Stimulated activated CD4-positive, alpha-beta T cell treated with anti-CD3 and anti-CD28 coated beads, Interleukin-2, amount 100 ng/mL, for 48 hours (primary cell): Measurements from ENCODE around the gene CYP46A1.
"Not testable (repeated sequence)": the region's sequence is repeated elsewhere in the genome, so short reads cannot be mapped to it uniquely, and the experiment has no call there.

Source experiments
- DNase-seq, 2 donors: peaks; one replicate each; pipeline ENCODE4 v3.0.0-alpha.2; 2020

The CYP46A1 gene

DNA sequence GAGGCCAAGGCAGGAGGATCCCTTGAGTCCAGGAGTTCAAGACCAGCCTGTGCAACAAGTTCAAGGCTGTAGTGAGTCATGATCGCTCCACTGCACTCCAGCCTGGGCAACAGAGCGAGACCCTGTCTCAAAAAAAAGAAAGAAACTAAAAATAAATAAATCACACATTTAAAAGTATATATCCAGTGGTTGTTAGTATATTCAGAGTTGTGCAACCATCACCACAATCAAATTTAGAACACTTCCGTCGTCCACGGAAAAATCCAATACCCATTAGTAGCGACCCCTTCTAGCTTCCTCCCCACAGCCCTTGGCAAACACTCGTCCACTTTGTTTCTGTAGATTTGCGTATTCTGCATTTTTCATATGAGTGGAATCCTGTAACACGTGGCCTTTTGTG, 64.4 kb downstream of the CYP46A1 start:
- no peak for DNase-seq

DNA sequence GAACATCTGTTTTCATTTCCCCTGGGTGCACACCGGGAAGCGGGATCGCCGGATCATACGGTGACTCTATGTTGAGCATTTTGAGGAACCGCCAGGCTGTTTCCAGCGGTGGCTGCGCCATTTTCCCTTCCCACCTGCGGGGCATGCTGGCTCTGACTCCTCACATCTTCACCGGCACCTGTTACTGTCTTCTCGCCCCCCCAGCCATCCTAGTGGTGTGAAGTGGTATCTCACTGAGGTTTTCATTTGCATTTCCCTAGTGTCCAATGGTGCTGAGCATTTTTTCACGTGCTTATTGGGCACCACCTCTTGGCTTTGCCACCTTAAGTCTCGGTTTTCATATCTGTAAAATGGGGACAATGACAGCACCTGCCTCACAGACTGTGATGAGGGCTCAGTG, 65.0 kb downstream of the CYP46A1 start:
- DNase-seq = no peak

DNA sequence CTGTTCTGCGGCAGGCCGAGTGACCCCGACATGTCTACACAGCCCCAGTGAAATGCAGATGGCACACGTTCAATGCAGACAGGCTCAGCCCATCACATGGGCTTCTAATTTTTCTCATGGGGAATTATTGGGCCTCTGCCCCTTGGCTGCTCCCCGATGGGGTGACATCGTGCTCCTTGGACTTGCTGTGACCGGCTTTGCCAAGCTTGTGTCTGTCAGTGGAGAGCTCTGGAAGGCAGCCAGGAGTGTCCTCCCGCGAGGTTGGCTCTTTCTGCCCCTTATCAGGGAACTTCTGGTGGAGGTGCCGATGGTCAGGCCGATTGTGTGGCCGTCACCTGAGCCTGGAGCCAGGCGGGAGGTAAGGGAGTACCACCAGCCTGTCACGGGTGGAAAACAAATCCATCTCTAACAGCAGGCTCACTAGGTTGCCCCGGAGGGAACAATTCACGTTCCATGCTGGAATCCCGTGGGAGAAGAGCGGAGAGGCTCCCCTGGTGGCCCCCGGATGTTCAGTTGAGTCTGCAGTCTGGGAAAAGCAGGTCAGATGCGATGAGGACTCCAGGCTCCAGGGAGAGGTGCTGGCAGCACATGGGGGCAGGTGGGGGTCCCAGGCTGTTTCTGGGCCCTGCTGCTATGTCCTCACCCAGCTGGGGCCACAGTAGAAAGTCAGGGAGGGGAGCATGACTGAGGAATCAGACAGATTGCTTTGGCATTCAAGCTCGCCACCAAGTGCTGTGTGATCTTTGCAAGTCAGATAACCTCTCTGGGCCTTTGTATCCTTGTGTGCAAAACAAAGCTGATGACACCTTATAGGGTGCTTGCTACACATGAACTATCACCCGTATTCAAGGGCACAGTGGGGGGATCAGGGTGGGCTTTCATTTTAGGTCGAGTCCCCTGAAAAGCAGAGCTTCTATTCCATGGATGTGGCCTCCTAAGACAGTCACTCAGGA, 65.9 kb downstream of the CYP46A1 start:
- no peak for DNase-seq

DNA sequence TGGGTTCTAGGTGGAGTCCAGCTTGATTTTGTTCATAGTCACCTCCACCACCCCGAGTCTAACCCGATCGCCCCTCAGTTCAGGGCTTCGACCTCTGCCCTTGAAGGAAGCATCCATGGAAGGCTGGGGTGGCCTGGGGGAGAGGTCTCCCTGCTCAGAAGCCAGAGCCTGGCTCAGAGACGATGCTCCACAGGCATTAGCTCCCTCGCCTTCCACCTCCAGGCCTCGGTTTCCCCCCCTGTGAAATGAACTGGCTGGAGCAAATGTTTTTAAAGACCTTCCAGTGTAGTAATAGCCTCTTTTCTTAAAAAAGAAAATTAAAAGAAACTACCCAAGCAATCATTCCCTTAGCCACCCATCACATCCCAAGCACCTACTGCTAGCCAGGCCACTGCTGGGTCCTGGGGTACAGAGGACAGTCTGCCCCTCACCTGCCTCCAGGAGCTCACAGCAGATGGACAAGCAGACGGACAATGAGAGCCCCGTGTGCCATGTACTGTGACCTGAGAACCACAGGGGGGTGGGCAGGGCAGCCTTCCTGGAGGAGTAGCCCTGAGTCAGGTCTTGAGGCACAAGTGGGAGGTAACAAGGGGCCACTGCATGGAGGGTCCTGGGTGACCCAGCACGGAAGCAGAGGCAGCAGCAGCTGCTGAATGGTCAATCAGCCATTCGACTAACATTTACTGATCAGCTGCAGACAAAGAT, 66.8 kb downstream of the CYP46A1 start:
- no peak for DNase-seq

DNA sequence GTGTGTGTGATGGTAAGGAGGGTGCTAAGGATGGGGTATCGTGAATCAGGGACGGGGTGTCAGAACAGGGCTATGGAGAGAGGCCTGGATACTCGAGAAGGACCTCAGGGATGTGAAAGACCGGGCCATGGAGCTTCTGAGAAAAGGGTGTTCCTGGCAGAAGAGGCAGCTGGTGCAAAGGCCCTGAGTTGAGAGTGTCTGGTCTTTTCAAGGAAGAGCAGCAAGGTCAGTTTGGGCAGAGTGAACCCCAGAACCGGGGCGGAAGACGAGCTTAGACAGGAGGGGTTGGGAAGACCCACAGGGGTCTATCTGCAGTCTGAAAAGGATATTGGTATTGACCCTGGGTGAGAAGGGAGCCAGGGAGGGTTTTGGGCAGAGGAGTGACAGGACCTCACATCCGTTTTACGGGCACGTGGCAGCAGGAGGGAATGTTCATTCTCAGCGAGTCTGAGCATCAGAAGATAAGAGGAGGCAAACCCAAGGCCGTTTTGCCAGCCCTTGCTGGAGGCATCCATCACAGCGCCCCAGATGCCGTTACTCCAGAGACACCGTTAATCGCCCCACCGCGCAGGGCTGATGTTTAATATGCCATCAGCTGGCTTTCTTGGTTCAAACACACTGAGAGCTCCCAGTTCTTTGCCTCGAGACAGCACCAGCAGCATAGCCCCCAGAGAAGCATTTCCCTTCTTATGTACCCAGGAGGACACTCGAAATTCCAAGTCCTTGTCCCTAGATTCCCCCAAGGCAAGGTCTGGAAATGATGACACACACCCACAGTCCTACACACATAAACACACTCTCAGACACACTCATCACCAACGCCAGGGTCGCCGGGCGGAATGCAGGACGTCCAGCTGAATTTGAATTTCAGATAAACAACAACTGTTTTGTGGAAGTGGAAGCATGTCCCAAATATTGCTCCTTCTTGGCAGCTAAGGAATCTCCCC, 67.7 kb downstream of the CYP46A1 start:
- no peak for DNase-seq

DNA sequence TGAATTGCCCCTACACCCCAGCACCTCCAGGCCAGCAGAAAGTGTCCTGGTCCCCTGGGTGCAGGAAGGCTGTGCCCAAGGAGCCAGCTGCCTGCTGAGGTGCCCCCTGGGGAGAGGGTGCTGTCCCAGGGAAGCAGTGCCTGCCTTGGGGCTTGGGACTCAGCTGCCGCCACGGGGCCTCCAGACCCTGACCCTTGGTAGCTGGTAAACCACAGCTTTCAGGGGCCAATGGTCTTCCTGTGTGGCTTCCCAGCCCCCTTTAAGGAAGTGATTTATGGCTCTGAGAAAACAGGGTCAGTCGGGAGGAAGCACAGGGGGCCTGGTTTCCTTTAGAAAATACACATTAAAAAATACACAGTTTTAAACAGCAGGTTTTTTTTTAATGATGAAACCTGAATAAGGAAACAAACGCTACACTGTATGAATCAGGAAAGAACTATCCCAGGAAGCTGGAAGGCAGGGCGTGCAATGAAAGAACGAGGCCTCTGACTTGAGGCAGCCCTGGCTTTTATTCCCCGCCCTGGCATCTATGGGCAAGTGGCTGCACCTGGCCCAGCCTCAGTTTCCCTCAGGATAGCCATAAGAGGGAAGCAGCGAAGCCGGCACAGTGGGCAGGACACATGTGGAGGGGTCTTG, 68.5 kb downstream of the CYP46A1 start:
- DNase-seq = no peak

DNA sequence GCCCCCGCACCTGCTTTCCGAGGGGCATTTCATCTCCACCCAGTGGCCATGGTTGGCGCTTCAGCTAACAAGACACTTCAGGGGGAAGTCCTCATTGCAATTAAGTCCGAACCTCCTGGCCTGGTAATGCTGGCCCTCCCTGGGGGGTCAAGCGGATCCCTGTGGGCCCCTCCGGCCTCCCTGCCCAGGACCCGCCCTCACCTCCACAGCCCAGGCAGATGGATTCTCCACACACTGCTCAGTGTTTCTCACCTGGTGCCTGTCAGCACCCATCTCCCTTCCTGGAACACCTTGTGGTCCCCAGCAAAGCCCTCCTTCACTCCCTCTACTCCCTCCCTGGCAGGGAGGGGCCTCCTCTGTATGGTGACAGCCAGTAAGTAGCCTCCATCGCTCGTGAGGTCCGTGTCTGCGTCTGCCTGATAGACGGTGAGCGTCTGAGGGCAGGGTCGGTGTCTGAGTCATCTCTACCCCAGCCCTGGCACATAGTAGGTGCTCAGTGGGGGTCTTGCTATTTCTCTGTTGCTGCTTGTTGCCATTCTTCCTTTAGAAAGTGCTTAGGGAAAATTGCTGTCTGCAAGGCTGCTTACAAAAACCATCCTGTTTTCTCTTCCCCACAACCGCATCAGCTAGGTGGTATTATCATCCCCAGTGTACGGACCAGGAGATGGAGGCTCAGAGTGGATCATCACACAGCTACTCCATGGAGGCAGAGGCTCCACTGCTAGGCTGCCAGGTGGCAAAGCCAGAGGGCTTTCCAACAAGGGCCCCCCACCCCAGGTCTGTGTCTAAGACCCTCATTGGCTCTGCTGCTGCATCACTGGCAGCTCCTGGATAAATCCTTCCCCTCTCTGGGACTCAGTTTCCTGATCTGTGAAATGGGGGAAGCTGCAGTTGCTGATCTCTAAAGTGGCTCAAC, 69.4 kb downstream of the CYP46A1 start:
- no peak for DNase-seq

DNA sequence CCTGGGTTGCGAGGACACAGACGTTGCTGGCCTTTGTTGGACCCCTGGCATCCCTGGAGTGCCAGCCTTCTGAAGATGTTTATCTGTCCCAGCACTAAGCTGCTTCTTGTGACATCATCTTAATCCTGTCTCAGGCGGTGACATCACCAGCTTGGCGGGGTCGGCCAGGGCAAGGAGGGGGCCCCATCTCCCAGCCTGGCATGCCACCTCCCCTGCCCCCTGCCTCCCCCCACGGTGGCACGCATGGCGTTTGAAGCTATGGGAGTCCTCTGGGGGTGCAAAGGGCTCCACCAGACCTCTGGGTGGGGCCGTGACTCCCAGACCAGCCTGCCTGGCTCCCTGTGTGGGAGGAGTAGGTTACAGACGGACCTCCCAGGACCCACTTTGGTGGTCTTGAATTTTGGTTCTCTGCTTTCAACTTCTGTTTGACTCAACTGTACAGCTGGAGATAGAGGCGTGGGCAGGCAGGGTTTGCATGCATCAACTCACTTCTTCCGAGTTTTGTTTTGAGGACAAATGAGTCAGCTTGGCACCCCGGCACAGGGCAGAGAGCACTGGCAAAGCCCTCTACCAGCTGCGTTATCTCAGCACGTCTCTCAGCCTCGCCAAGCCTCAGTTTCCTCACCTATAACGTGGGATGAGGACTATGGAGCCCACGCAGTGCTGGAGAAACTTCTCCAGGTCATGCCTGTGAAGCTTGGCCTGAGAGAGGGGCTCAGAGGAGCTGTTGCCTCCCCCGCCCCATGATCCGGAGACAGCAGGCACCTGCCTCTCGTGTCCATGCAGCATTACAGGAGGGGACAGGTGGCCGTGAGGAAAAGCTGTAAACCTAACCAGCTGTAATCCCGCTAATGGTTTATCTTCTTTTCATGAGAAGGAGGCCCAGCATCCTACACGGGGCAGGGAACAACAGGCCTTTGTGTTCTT, 70.3 kb downstream of the CYP46A1 start:
- no peak for DNase-seq

DNA sequence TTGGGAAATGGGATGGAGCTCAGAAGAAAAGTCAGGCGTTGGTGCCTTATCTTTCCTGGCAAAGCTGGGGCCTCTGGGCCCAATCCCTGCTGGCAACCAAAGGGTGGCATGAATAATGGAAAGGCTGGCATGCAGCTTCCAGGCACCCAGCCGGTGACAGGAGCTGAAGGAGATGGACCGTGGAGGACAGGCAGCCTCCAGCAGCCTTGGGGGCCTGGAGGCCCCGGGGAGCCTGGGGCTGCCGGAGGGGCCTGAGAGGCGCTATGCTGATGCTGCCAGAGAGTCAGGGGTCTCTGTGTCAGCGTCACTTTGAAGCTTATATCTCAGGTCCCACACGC, 70.9 kb downstream of the CYP46A1 start:
- no peak for DNase-seq

DNA sequence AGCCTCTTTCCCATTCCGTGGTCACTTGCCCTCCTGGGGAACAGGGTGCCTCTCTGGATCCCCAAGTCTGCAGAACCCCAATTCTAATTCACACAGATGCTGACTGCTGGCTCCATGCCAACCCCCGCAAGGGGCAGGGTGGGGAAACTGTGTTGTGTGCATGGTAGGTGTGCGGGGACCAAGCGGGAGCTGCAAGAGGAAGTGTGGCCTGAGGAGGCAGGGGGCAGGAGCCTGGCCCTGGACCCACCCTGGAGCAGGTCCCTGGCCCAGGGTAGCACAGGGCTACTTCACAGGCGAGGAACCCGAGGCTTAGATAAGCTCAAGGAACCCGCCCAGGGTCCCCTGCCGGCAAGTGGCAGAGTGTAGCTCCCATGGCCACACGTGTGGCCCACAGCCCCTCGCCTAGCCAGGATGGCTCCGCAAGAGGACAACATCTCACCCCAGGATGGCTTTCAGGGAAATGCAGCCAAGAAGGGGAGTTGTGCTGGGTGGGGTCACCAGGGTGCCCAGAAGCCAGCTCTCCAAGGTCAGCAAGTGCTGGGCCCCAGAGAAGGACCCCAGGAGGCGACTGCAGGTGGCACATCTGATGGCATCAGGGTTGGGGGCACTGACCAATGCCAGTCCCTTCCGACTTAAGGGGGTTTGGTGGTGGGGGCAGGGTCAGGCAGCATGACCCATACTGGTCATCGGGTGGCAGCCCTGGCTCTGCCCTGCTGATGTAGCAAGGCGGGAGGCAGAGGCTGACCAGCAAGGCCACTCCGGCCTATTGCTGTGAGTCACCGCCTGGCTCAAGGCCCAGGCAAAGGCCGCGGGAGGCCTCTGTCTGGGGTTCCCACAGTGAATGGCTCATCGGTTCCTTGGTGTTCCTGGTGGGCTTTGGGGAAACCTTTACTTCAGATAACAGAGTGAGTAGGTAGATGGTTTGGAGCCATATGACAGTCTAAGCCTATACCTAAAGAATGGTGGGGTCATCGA, 71.8 kb downstream of the CYP46A1 start:
- DNase-seq = no peak

DNA sequence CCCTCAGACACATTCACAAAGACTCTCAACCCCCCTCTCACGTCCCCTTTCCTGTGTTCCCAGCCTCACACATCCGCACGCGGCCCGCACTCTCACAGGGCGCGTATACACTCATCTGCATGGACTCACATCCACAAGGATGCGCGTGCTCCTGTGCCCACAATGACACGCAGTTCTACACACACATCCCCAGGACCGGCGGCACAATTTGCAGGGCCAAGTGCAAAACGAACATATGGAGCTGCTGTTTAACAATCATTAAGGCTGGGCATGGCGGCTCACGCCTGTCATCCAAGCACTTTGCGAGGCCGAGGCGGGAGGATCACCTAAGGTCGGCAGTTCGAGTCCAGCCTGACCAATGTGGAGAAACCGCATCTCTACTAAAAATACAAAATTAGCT, 72.7 kb downstream of the CYP46A1 start:
- DNase-seq = no peak

DNA sequence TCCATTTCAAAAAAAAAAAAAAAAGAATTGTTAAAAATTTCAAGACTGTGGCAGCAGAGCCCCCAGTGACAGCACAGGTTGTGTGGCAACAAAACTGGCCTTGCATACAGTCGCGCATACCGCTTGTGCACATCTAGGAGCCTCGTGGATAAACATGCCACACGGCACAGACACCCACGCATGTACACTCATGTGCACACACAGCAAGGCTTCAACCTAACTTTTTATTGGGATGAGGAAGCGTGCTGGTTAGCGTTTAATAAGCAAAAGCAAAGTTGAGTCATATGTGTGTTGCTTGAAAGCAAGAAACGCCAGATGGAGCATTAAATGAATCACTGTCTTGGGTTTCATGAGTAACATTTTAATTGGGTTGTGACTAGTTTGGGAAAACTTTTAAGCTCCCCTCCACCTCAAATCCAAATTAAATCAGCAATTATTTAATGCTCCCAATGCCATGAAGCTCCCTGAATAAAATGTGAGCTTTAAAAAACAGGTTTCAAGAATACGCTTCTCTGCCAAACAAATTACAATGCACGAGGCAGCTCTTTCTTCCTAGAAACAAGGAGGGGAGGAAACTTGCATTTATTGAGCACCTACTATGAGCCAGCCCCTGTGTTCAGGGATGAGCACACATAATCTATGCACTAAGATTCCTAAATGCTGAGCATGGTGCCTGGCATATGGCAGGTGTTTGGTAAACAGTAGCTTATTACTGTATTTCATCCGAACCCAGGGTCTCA, 73.4 kb downstream of the CYP46A1 start:
- no peak for DNase-seq

DNA sequence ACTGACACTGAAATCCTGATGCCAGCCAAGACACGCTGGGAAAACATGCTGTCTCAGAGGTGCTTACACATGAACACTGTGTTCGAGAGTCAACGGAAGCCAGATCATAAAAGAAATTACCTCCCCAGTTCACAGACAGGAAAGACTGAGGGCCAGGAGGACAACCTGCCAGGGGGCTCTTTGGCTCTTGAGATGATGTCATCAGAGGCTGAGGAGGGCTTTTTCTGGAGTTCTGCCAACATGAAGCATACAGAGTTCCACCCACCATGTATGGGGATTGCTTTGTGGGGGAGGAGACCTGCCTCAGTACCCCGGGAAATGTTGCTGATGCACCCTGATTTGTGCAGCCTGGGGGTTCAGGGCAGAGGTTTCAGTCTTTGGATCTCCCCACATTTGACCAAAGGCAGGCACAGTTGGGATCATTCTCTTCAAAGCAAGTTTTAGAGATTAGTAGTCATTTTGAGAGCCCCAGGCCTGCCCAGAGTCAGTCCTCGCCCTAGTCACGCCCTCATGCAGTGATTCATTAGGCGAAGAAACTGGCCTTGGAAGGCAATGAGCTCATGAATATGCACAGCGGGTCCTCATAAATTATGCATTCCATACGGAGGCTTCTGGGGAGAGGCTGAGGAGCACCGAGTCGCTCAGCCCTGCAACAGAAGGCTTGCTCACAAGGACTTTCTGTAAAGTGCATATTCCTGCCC, 74.2 kb downstream of the CYP46A1 start:
- no peak for DNase-seq

DNA sequence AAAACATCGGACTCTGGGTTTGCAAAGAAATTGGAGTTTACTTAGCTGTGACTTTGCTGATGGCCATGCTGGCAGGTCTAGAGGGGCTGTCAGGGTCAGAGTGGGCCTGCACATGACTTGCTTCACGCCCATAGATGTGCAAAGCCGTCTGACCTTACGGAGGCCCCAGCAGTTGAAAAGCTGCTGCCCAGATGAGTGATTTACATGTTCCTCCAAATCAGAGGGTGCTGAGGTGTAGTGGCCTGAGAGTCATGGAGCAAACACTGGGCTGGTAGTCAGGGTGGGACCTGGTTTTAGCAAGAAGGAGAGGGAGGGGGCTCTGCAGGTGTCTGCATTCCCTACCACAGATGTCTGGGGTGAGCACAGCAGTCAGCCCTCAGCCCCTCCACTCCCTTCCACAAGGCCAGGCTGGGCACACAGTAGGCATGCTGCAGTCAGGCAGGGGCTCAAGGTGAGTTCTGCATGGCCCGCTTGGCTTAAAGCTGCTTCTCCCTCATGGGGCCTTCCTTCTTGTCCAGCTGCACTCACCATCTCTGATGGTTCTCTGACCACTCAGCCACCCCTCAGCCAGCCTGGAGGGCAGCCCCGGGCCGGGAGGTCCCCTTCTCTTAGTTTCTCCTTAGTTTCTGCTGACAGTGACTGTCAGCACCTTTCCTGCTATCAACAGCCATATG, 74.9 kb downstream of the CYP46A1 start:
- no peak for DNase-seq

DNA sequence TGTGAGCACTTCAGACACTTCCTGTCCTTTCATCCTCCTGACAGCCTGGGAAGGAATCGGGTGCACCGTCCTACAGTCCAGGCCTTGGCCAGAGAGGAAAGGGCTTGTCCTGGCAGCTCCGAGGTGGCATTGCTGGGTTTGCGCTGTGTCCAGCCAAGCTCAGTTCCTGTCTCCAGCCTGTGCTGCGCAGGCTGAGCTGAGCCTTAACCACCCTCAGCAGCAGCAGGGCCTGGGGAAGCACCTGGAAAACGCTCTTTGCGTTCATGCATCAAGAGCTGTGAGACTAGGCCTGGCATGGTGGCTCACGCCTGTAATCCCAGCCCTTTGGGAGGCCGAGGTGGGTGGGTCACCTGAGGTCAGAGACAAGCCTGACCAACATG, 75.4 kb downstream of the CYP46A1 start:
- DNase-seq = no peak

DNA sequence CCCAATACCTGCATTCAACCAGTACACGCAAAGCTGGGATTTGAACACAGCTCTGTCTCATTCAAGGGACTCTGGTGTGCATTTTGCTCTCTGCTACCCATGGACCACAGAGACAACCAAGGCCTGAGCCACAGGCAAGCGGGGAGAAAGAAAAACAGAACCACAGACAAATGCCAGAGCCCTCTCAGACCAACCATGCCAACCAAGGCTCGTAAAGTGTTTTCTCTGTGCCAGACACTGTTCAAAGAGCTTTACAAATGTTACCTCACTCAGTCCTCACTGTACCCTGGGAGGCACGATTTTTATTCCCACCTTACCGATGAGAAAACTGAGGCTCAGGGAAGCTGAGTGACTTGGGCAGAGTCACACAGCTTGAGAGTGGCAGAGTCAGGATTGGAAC, 76.7 kb downstream of the CYP46A1 start:
- no peak for DNase-seq

DNA sequence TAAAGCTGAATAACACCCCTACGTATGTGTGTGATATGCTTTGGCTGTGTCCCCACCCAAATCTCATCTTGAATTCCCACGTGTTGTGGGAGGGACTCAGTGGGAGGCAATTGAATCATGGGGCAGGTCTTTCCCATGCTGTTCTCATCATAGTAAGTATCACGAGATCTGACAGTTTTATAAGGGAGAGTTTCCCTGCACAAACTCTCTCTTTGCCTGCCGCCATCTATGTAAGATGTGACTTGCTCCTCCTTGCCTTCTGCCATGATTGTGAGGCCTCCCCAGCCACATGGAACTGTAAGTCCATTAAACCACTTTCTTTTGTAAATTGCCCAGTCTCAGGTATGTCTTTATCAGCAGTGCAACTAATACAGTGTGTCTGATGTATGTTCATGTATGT, 78.8 kb downstream of the CYP46A1 start:
- DNase-seq = not testable (repeated sequence)
